Endothelial cell of umbilical vein (primary cell): ENCODE measurements around the gene MESP2.
A peak's percentile ranks its signal among the peaks of the same experiment; 100 is the strongest.

Experiments
- EZH2 ChIP-seq: IDR thresholded peaks from 2 replicates; pipeline ENCODE4 v1.6.1; 2012; ENCODE audit warnings: borderline replicate concordance, low read depth, mild to moderate bottlenecking, moderate library complexity, low read length, inconsistent platforms; ENCODE audit not compliant: severe bottlenecking
- FOS ChIP-seq: IDR thresholded peaks from 2 replicates; pipeline ENCODE4 v1.6.1; 2011; ENCODE audit warnings: mild to moderate bottlenecking, low read length, moderate library complexity, borderline replicate concordance; ENCODE audit not compliant: insufficient read depth
- GATA2 ChIP-seq: IDR thresholded peaks from 2 replicates; pipeline ENCODE4 v1.7.0; 2011; ENCODE audit warnings: low read depth, mild to moderate bottlenecking, moderate library complexity, mixed read lengths, low read length; ENCODE audit not compliant: insufficient read length, insufficient read depth
- JUN ChIP-seq: IDR thresholded peaks from 2 replicates; pipeline ENCODE4 v1.6.1; 2011; ENCODE audit warnings: borderline replicate concordance, low read depth; ENCODE audit not compliant: insufficient read length, insufficient read depth
- MYC ChIP-seq: IDR thresholded peaks from one replicate; pipeline ENCODE4 v1.6.1; 2011; ENCODE audit warnings: mild to moderate bottlenecking, low read depth, low read length
- POLR2A ChIP-seq: IDR thresholded peaks from 2 replicates; pipeline ENCODE4 v1.6.1; 2012; ENCODE audit warnings: low read depth, mild to moderate bottlenecking, control low read depth, low read length
- POLR2AphosphoS5 ChIP-seq: IDR thresholded peaks from 2 replicates; pipeline ENCODE4 v1.6.1; 2012; ENCODE audit warnings: low read depth, mild to moderate bottlenecking, control low read depth, low read length, moderate library complexity; ENCODE audit not compliant: insufficient read depth
- TF ChIP-seq, protein P1 (sequence below), 2 donors: IDR thresholded peaks; 1 replicate in 1 of 2; 2 replicates in 1 of 2; pipeline ENCODE4 v1.5.1; 2011; ENCODE audit warnings: low read length in 2 of 2, mild to moderate bottlenecking in 2 of 2, moderate library complexity in 2 of 2, control low read depth in 1 of 2, inconsistent platforms in 1 of 2, low read depth in 1 of 2; ENCODE audit not compliant: insufficient read depth in 1 of 2; ENCODE audit errors: extremely low read depth in 1 of 2
- TF ChIP-seq, protein P2 (sequence below): IDR thresholded peaks from 2 replicates; pipeline ENCODE4 v1.6.1; 2011; ENCODE audit not compliant: insufficient read depth, insufficient read length

DNA sequence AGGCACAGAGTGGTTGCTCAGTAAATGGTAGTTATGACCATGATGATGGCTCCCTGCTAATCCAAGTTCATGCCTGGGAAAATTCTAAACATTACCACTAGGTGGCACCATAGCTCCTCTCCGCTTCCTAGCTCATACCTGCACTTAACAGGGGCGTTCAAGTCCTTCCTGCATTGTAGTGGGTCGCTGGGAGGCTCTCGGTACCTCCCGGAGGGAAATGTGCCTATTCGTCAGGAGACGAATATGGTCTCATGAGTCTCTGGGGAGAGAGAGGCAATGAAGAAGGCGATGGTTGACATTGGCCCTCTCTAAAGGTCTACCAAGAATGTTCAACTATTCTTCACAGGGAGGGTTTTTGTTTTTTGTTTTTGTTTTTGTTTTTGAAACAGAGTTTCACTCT is 36.0 kb upstream of the MESP2 start:
- TF ChIP-seq, protein P1, sequence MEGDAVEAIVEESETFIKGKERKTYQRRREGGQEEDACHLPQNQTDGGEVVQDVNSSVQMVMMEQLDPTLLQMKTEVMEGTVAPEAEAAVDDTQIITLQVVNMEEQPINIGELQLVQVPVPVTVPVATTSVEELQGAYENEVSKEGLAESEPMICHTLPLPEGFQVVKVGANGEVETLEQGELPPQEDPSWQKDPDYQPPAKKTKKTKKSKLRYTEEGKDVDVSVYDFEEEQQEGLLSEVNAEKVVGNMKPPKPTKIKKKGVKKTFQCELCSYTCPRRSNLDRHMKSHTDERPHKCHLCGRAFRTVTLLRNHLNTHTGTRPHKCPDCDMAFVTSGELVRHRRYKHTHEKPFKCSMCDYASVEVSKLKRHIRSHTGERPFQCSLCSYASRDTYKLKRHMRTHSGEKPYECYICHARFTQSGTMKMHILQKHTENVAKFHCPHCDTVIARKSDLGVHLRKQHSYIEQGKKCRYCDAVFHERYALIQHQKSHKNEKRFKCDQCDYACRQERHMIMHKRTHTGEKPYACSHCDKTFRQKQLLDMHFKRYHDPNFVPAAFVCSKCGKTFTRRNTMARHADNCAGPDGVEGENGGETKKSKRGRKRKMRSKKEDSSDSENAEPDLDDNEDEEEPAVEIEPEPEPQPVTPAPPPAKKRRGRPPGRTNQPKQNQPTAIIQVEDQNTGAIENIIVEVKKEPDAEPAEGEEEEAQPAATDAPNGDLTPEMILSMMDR (IDR thresholded peaks at IDR 0.05; ENCODE audit: extremely low read depth in 1 of 2, insufficient read depth in 1 of 2, low read depth in 1 of 2, low read length in 2 of 2), result peak; percentile 75 to 77
- no peak for TF ChIP-seq POLR2A
- no peak for TF ChIP-seq JUN
- TF ChIP-seq POLR2AphosphoS5, result no peak
- TF ChIP-seq MYC, result no peak
- TF ChIP-seq, protein P2, sequence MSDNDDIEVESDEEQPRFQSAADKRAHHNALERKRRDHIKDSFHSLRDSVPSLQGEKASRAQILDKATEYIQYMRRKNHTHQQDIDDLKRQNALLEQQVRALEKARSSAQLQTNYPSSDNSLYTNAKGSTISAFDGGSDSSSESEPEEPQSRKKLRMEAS, result no peak
- TF ChIP-seq EZH2, result no peak
- TF ChIP-seq GATA2, result no peak
- no peak for TF ChIP-seq FOS
